ENCODE results near the gene YEATS2. TPM values are rescaled to one million over a fixed set of nuclear protein-coding genes. Genes with fewer than 3 reads are reported as not detected.

YEATS2 gene
- total and polyA plus RNA-seq, 2 of the 4 experiments (the other 2 are of a cell fraction), result 30.1 to 43.0 TPM

- Histone ChIP-seq H2AK5ac (ENCODE audit: low read depth, low read length) (no peak overlapping the region), H3K4ac (ENCODE audit: low read depth, low read length) (no peak overlapping the region), H3K9ac (ENCODE audit: low read depth, low read length) (no peak overlapping the region), H3K23ac (ENCODE audit: low read depth, low read length) (no peak overlapping the region), H3K18ac (ENCODE audit: low read depth, low read length) (no peak overlapping the region), H3K56ac (ENCODE audit: extremely low read depth, insufficient read depth, low read length) (no peak overlapping the region), H3K9me1 (ENCODE audit: insufficient read depth, low read length) (no peaks in the 10 kb centered on the region), H3K14ac (replicated peaks; ENCODE audit: low read depth, low read length) (no peak overlapping the region), H4K8ac (ENCODE audit: low read depth in 2 of 2, low read length in 2 of 2) (no peak overlapping the region), H3K4me3 (ENCODE audit: insufficient read depth, low read depth, low read length) (no peak overlapping the region), H3K4me2 (ENCODE audit: low read depth, low read length) (no peak overlapping the region), H3K4me1 (ENCODE audit: control insufficient read depth, insufficient read depth, low read length) (no peaks in the 10 kb centered on the region), H2AFZ (replicated peaks; ENCODE audit: low read length, poor library complexity) (no peak overlapping the region), H2BK120ac (ENCODE audit: low read depth, low read length) (no peak overlapping the region), H4K91ac (ENCODE audit: insufficient read depth, low read depth, low read length) (no peak overlapping the region), H3K27me3 (ENCODE audit: control insufficient read depth, insufficient read depth, low read length) (no peaks in the 10 kb centered on the region), H2AK9ac (replicated peaks; ENCODE audit: low read depth, low read length, poor library complexity) (no peak overlapping the region), H4K20me1 (ENCODE audit: insufficient read depth, low read length) (no peaks in the 10 kb centered on the region), H3K36me3 (ENCODE audit: control insufficient read depth, insufficient read depth, low read length) (peaks cover 44% of the 10 kb centered on the region), H4K5ac (ENCODE audit: low read depth, low read length) (no peak overlapping the region), H3K9me3 (ENCODE audit: control insufficient read depth, insufficient read depth, low read length) (no peaks in the 10 kb centered on the region), H3K27ac (ENCODE audit: insufficient read depth, low read length) (no peak overlapping the region), H2BK15ac (ENCODE audit: low read depth, low read length) (no peak overlapping the region), H2BK20ac (ENCODE audit: low read depth, low read length) (no peak overlapping the region), H3K79me1 (ENCODE audit: low read depth in 1 of 2, low read length in 2 of 2) (peaks cover 18 to 29% of the 10 kb centered on the region in 2 experiments), H2BK5ac (ENCODE audit: low read depth, low read length, poor library complexity, severe bottlenecking) (no peak overlapping the region)
- ChIA-PET POLR2A (ENCODE audit: unreplicated experiment) (no interaction called here), CTCF (interaction anchor here (0.9 kb wide), 1 partner anchor 22 kb away, joined by 3 read pairs; no protein-coding TSS in a partner anchor)
- DNase-seq (no peak), ATAC-seq (ENCODE audit: low read depth) (no peak)
- no CpG with 5 or more reads among the region's 6 CpGs for WGBS, 2 experiments (ENCODE audit: extremely low coverage in 2 of 2, insufficient read length in 1 of 2)
- dilution Hi-C loops (cut with HindIII; ENCODE audit: low sequenced_read_pairs, unreplicated experiment) (no loop called here), intact Hi-C loops (cut with micrococcal nuclease) (no loop called here), in situ Hi-C loops (cut with MboI; ENCODE audit: low sequenced_read_pairs) (no loop called here)
- BruUV-seq (replicated peaks), result no TSS peak
- TF ChIP-seq CEBPB (IDR thresholded peaks at IDR 0.05; ENCODE audit: low read depth, low read length), result no peak
- no peak for TF ChIP-seq RFX5 (IDR thresholded peaks at IDR 0.05; ENCODE audit: low read depth, low read length)
- TF ChIP-seq MXI1 (IDR thresholded peaks at IDR 0.05; ENCODE audit: borderline replicate concordance, low read depth, low read length), result no peak
- TF ChIP-seq USF2 (IDR thresholded peaks at IDR 0.05; ENCODE audit: low read depth, low read length), result no peak
- TF ChIP-seq RCOR1 (IDR thresholded peaks at IDR 0.05; ENCODE audit: insufficient replicate concordance, low read length), result no peak
- no peak for TF ChIP-seq SMC3 (IDR thresholded peaks at IDR 0.05; ENCODE audit: low read depth, low read length)
- no peak for TF ChIP-seq ELK1 (IDR thresholded peaks at IDR 0.05; ENCODE audit: borderline replicate concordance, low read depth, low read length)
- TF ChIP-seq MAZ (IDR thresholded peaks at IDR 0.05; ENCODE audit: borderline replicate concordance, low read depth, low read length), result no peak
- no peak for TF ChIP-seq POLR2A (IDR thresholded peaks at IDR 0.05; ENCODE audit: low read depth, low read length)
- TF ChIP-seq MAFK (IDR thresholded peaks at IDR 0.05; ENCODE audit: low read depth, low read length), result no peak
- no peak for TF ChIP-seq RAD21 (IDR thresholded peaks at IDR 0.05; ENCODE audit: low read length)
- TF ChIP-seq FOS (IDR thresholded peaks at IDR 0.05; ENCODE audit: low read depth, low read length), result no peak
Measured at GRCh38 chr3:183792976-183793375, 95.4 kb downstream of the YEATS2 start.

All from IMR-90 (cell line).